Smooth muscle cell (in vitro differentiated cells): ENCODE measurements around the gene ZFAND4. TPM values are rescaled to one million over a fixed set of nuclear protein-coding genes. Genes with fewer than 3 reads are reported as not detected.

Experiments
- DNase-seq: peaks from one replicate; lab custom pipeline; 2025; ENCODE audit not compliant: unreplicated experiment; lab: John Stamatoyannopoulos, UW
- H2AFZ ChIP-seq: fragments of 200-600 bp; sonication (generic); 2 replicates; pipeline ENCODE4 v1.6.0; 2016; ENCODE audit warnings: antibody characterized with exemption, low read depth, mild to moderate bottlenecking
- H3F3A ChIP-seq: fragments of 200-600 bp; sonication (generic); 2 replicates; pipeline ENCODE4 v1.6.0; 2017; ENCODE audit warnings: antibody characterized with exemption, low read depth
- H3K27ac ChIP-seq: fragments of 200-600 bp; sonication (generic); 2 replicates; pipeline ENCODE4 v1.5.1; 2016; ENCODE audit warnings: low read depth, mild to moderate bottlenecking
- H3K27me3 ChIP-seq: fragments of 200-600 bp; sonication (generic); 2 replicates; pipeline ENCODE4 v1.6.1; 2016; ENCODE audit warnings: low read depth, mild to moderate bottlenecking
- H3K36me3 ChIP-seq: fragments of 200-600 bp; sonication (generic); 2 replicates; pipeline ENCODE4 v1.5.1; 2016; ENCODE audit warnings: low read depth
- H3K4me1 ChIP-seq: fragments of 200-600 bp; sonication (generic); 2 replicates; pipeline ENCODE4 v1.5.1; 2016; ENCODE audit warnings: low read depth
- H3K4me2 ChIP-seq: fragments of 200-600 bp; sonication (generic); 2 replicates; pipeline ENCODE4 v1.6.0; 2016; ENCODE audit warnings: mild to moderate bottlenecking
- H3K4me3 ChIP-seq: fragments of 200-600 bp; sonication (generic); 2 replicates; pipeline ENCODE4 v1.5.1; 2016; ENCODE audit warnings: mild to moderate bottlenecking
- H3K79me2 ChIP-seq: fragments of 200-600 bp; sonication (generic); 2 replicates; pipeline ENCODE4 v1.6.0; 2016; ENCODE audit warnings: low read depth, mild to moderate bottlenecking
- H3K9ac ChIP-seq: fragments of 200-600 bp; sonication (generic); 2 replicates; pipeline ENCODE4 v1.6.0; 2016; ENCODE audit warnings: low read depth
- H3K9me3 ChIP-seq: fragments of 200-600 bp; sonication (generic); replicated peaks from 2 replicates; pipeline ENCODE4 v1.5.1; 2016; ENCODE audit warnings: low read depth
- H4K20me1 ChIP-seq: fragments of 200-600 bp; sonication (generic); 2 replicates; pipeline ENCODE4 v1.6.0; 2016; ENCODE audit warnings: low read depth
- WGBS: methylation state at CpG from one replicate; pipeline ENCODE4 v1.1.7; 2016; ENCODE audit warnings: low lambda C conversion rate; 5-methylcytosine and 5-hydroxymethylcytosine counted together
- polyA plus RNA-seq: library from polyadenylated mRNA; unstranded; fragments of >200 nt; fragmentation: Nextera tagmentation; extraction: Ambion mirVana; gene quantifications from 2 replicates; pipeline ENCODE4 v1.2.1, GENCODE V29; 2016
- total RNA-seq: library from RNA; depleted of rRNA; stranded (reverse); fragments of >200 nt; gene quantifications from 2 replicates; pipeline ENCODE4 v1.2.3, GENCODE V29; 2014
- TF ChIP-seq, protein P1 (sequence below): fragments of 200-600 bp; sonication (generic); IDR thresholded peaks from 2 replicates; pipeline ENCODE4 v1.5.1; 2017; ENCODE audit warnings: borderline replicate concordance, mild to moderate bottlenecking, antibody characterized with exemption; ENCODE audit not compliant: insufficient read depth, poor library complexity, severe bottlenecking

ZFAND4 gene
- total and polyA plus RNA-seq, 2 experiments from 2014 or later = 3.6 to 5.0 TPM

- H3K4me2 ChIP-seq = peak overlapping the region; percentile 88
- no peaks in the 10 kb centered on the region for H3K9me3 ChIP-seq
- no peaks in the 10 kb centered on the region for H3K27me3 ChIP-seq
- H3K36me3 ChIP-seq = no peaks in the 10 kb centered on the region
- H3K27ac ChIP-seq = no peak overlapping the region
- H4K20me1 ChIP-seq = no peaks in the 10 kb centered on the region
- DNase-seq = peak; percentile 60
- H3K4me1 ChIP-seq = peaks cover 11% of the 10 kb centered on the region
- no peaks in the 10 kb centered on the region for H3F3A ChIP-seq
- H3K79me2 ChIP-seq = peaks cover 13% of the 10 kb centered on the region
- H2AFZ ChIP-seq = peak overlapping the region; percentile 90
- TF ChIP-seq, protein P1, sequence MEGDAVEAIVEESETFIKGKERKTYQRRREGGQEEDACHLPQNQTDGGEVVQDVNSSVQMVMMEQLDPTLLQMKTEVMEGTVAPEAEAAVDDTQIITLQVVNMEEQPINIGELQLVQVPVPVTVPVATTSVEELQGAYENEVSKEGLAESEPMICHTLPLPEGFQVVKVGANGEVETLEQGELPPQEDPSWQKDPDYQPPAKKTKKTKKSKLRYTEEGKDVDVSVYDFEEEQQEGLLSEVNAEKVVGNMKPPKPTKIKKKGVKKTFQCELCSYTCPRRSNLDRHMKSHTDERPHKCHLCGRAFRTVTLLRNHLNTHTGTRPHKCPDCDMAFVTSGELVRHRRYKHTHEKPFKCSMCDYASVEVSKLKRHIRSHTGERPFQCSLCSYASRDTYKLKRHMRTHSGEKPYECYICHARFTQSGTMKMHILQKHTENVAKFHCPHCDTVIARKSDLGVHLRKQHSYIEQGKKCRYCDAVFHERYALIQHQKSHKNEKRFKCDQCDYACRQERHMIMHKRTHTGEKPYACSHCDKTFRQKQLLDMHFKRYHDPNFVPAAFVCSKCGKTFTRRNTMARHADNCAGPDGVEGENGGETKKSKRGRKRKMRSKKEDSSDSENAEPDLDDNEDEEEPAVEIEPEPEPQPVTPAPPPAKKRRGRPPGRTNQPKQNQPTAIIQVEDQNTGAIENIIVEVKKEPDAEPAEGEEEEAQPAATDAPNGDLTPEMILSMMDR = no peak
- 2% methylated on average over 68 of the region's 88 CpGs for WGBS
- peak overlapping the region; percentile 73 for H3K9ac ChIP-seq
- H3K4me3 ChIP-seq = peak overlapping the region; percentile 88
Measured at GRCh38 chr10:45594276-45595157, 78.1 kb downstream of the ZFAND4 start.

GRCh38 chr10:45593938-45594275, 78.7 kb downstream of the ZFAND4 start:
- Histone ChIP-seq H4K20me1 (no peaks in the 10 kb centered on the region), H3K27me3 (no peaks in the 10 kb centered on the region), H2AFZ (peak overlapping the region; percentile 90), H3K79me2 (peaks cover 13% of the 10 kb centered on the region), H3F3A (no peaks in the 10 kb centered on the region), H3K4me3 (peak overlapping the region; percentile 88), H3K36me3 (no peaks in the 10 kb centered on the region), H3K9ac (peak overlapping the region; percentile 73), H3K9me3 (no peaks in the 10 kb centered on the region), H3K27ac (no peak overlapping the region), H3K4me2 (peak overlapping the region; percentile 88), H3K4me1 (peaks cover 11% of the 10 kb centered on the region)
- no peak for DNase-seq
- TF ChIP-seq, protein P1 = no peak
- WGBS = 22% methylated on average over 6 of the region's 6 CpGs

DNA sequence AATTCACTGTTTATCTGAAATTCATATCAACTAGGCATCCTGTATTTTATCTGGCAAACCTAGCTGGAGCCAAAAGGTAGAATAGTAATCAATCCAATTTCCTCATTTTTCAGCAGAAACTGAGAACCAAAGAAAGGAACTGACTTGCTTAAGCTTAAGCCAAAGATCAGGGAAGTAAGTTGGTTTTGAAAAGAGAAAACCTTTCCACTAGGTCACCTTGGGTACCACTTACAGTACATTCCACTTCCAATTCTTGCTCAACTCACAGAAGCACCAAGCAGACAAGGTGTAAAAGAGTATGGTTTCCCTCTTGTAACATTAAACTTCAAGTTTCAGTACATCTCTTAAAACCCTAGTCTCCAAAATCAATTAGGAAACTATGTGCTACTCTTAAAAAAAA, 79.6 kb downstream of the ZFAND4 start:
- no peaks in the 10 kb centered on the region for H4K20me1 ChIP-seq
- H3K4me3 ChIP-seq = peak overlapping the region; percentile 88
- no peaks in the 10 kb centered on the region for H3K9me3 ChIP-seq
- H3K4me1 ChIP-seq = peaks cover 11% of the 10 kb centered on the region
- DNase-seq = no peak
- H3K27me3 ChIP-seq = no peaks in the 10 kb centered on the region
- no peak overlapping the region for H3K9ac ChIP-seq
- TF ChIP-seq, protein P1 = no peak
- no peak overlapping the region for H3K27ac ChIP-seq
- peaks cover 17% of the 10 kb centered on the region for H3K79me2 ChIP-seq
- H3K4me2 ChIP-seq = peak overlapping the region; percentile 88
- no peaks in the 10 kb centered on the region for H3K36me3 ChIP-seq
- H2AFZ ChIP-seq = no peak overlapping the region
- no peaks in the 10 kb centered on the region for H3F3A ChIP-seq

DNA sequence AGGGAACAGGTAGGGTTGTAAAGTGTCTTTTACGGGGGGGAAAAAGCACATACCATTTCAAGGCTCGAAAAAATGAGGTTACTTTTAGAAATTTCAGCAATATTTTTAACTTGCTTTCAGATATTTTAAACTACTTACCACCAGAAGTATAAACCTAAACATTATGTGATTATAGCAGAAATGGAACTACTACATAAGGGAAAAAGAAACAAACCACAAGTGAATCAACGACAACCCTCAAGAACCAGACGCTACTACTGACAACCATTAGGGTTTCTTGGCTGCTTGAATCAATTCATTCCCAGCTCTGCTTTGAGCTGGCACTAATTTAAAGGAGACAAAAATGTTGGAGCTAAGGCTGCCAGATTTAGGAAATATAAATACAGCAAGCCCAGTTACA, 80.1 kb downstream of the ZFAND4 start:
- Histone ChIP-seq H3F3A (no peaks in the 10 kb centered on the region), H3K36me3 (no peaks in the 10 kb centered on the region), H3K4me2 (no peak overlapping the region), H3K27me3 (no peaks in the 10 kb centered on the region), H3K9ac (no peak overlapping the region), H3K9me3 (no peaks in the 10 kb centered on the region), H3K27ac (no peak overlapping the region), H4K20me1 (no peaks in the 10 kb centered on the region), H3K79me2 (peaks cover 18% of the 10 kb centered on the region), H3K4me1 (peaks cover 11% of the 10 kb centered on the region), H3K4me3 (no peak overlapping the region), H2AFZ (no peak overlapping the region)
- 88% methylated on average over 4 of the region's 4 CpGs for WGBS
- DNase-seq = no peak
- TF ChIP-seq, protein P1 = no peak
